ENCODE data around the gene POLR2J2.
"Not testable (repeated sequence)": the region's sequence is repeated elsewhere in the genome, so short reads cannot be mapped to it uniquely, and the experiment has no call there.

The POLR2J2 gene

GRCh38 chr7:102643404-102643803 is 28.1 kb downstream of the POLR2J2 start:
- not testable (repeated sequence) for ATAC-seq (replicated peaks; ENCODE audit: extremely low read depth, poor library complexity, severe bottlenecking); DNase-seq (ENCODE audit: low spot score in 2 of 2); H3K4me3 Mint-ChIP-seq; H3K27me3 Mint-ChIP-seq; H3K4me1 Mint-ChIP-seq; H3K36me3 Mint-ChIP-seq (ENCODE audit: insufficient read depth); H3K9me3 Mint-ChIP-seq; H3K27ac Mint-ChIP-seq (ENCODE audit: low read depth)

DNA sequence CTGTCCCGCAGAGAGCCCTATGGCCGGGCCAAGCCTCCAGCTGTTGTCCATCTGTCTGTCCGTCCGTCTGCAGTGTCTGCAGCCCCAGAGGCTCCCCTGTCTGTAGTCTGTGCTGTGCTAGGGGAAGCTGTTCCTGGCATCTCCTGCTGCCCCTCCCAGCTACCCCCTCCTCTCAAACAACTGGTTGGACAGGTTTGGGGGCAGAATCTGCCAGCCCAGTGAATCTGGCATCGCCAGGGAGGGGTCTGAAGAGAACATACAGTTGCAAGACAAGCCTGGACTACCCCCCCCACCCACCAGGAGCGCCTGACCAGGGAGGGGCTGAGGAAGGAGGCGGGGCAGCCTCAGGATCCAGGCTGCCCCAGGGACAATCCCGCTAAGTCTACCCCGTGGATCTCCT is 28.8 kb downstream of the POLR2J2 start, which contains the start of gene UPK3BL1:
UPK3BL1 (minus strand) TSS at position 101 of the 400 bp plus-strand sequence; CDS start at position 51, 50 bp downstream.
- H3K27ac Mint-ChIP-seq (ENCODE audit: low read depth); H3K36me3 Mint-ChIP-seq (ENCODE audit: insufficient read depth); H3K9me3 Mint-ChIP-seq; H3K27me3 Mint-ChIP-seq; H3K4me1 Mint-ChIP-seq; H3K4me3 Mint-ChIP-seq; DNase-seq (ENCODE audit: low spot score in 2 of 2); ATAC-seq (replicated peaks; ENCODE audit: extremely low read depth, poor library complexity, severe bottlenecking): not testable (repeated sequence)

DNA sequence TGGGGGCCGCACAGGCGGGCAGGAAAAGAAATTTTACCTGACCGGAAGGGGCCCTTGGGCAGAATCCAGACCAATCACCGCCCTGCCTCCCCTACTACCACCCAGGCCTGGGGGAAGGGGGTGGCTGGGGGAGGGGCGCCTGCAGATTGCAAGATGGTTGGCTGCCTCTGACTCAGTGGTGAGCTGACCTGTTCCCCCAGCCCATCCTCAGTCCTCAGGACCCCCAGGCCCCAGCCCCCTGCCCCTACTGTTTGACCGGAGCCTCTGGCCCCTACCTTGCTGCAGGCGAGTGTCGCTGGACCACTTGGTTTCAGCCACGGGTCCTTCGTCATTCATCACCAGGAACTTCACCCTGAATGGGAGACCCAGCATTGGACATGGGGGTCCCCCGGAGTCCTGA is 32.6 kb downstream of the POLR2J2 start:
- not testable (repeated sequence) for H3K36me3 Mint-ChIP-seq (ENCODE audit: insufficient read depth); DNase-seq (ENCODE audit: low spot score in 2 of 2); H3K27me3 Mint-ChIP-seq; H3K4me1 Mint-ChIP-seq; H3K27ac Mint-ChIP-seq (ENCODE audit: low read depth); H3K9me3 Mint-ChIP-seq; H3K4me3 Mint-ChIP-seq
- ATAC-seq (replicated peaks; ENCODE audit: extremely low read depth, poor library complexity, severe bottlenecking) = peak; percentile 10

DNA sequence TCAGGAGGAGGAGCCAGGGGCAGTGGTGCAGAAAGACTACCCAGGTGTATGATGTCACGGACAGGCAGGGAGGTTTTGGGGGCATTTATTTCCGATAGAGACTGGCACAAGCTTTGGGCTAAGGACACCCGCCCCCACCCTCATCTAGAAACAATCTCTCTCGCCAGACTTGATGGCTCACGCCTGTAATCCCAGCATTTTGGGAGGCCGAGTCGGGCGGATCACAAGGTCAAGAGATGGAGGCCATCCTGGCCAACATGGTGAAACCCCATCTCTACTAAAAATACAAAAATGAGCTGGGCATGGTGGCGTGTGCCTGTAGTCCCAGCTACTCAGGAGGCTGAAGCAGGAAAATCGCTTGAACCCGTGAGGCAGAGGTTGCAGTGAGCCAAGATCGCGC is 34.5 kb downstream of the POLR2J2 start:
- not testable (repeated sequence) for H3K27ac Mint-ChIP-seq (ENCODE audit: low read depth); DNase-seq (ENCODE audit: low spot score in 2 of 2); H3K4me3 Mint-ChIP-seq; H3K36me3 Mint-ChIP-seq (ENCODE audit: insufficient read depth); H3K4me1 Mint-ChIP-seq; ATAC-seq (replicated peaks; ENCODE audit: extremely low read depth, poor library complexity, severe bottlenecking); H3K27me3 Mint-ChIP-seq; H3K9me3 Mint-ChIP-seq

DNA sequence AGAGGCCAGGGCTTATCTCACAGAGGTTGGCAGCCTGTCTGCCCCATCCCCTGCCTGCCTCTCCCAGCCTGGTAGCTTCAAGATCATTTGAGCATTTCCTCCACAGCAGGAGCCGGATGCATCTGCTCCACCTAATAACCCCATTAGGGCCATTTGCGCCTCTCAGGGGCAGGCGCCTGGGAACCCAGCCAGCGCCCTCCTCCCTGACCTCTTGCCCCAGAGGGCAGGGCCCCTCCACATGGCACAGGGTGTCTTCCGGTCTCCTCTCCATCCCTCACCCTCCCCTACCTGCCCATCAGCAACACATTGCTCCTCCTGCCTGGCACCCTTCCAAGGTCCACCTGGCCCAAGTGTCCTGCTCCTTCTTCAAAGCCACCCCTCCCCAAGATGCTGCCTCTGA is 36.1 kb downstream of the POLR2J2 start:
- H3K4me1 Mint-ChIP-seq; ATAC-seq (replicated peaks; ENCODE audit: extremely low read depth, poor library complexity, severe bottlenecking); H3K9me3 Mint-ChIP-seq; H3K27me3 Mint-ChIP-seq; H3K4me3 Mint-ChIP-seq; H3K36me3 Mint-ChIP-seq (ENCODE audit: insufficient read depth); DNase-seq (ENCODE audit: low spot score in 2 of 2); H3K27ac Mint-ChIP-seq (ENCODE audit: low read depth): not testable (repeated sequence)

- DNase-seq (ENCODE audit: low spot score in 2 of 2); H3K27me3 Mint-ChIP-seq; ATAC-seq (replicated peaks; ENCODE audit: extremely low read depth, poor library complexity, severe bottlenecking); H3K27ac Mint-ChIP-seq (ENCODE audit: low read depth); H3K4me1 Mint-ChIP-seq; H3K36me3 Mint-ChIP-seq (ENCODE audit: insufficient read depth); H3K4me3 Mint-ChIP-seq; H3K9me3 Mint-ChIP-seq: not testable (repeated sequence)
Observed at GRCh38 chr7:102634299-102634698, 37.2 kb downstream of the POLR2J2 start.

- H3K36me3 Mint-ChIP-seq (ENCODE audit: insufficient read depth); DNase-seq (ENCODE audit: low spot score in 2 of 2); H3K4me3 Mint-ChIP-seq; H3K27me3 Mint-ChIP-seq; H3K9me3 Mint-ChIP-seq; ATAC-seq (replicated peaks; ENCODE audit: extremely low read depth, poor library complexity, severe bottlenecking); H3K4me1 Mint-ChIP-seq: not testable (repeated sequence)
- H3K27ac Mint-ChIP-seq (ENCODE audit: low read depth) = peak overlapping the region; percentile 79
Observed at GRCh38 chr7:102630622-102631021, 40.8 kb downstream of the POLR2J2 start.

GRCh38 chr7:102627271-102627904 is 44.1 kb downstream of the POLR2J2 start:
- ATAC-seq (replicated peaks; ENCODE audit: extremely low read depth, poor library complexity, severe bottlenecking); H3K27ac Mint-ChIP-seq (ENCODE audit: low read depth); DNase-seq (ENCODE audit: low spot score in 2 of 2); H3K4me1 Mint-ChIP-seq; H3K9me3 Mint-ChIP-seq; H3K4me3 Mint-ChIP-seq; H3K36me3 Mint-ChIP-seq (ENCODE audit: insufficient read depth); H3K27me3 Mint-ChIP-seq: not testable (repeated sequence)

GRCh38 chr7:102618122-102618521 is 53.3 kb downstream of the POLR2J2 start:
- not testable (repeated sequence) for DNase-seq (ENCODE audit: low spot score in 2 of 2); H3K4me1 Mint-ChIP-seq; H3K9me3 Mint-ChIP-seq; H3K27me3 Mint-ChIP-seq; H3K36me3 Mint-ChIP-seq (ENCODE audit: insufficient read depth); H3K27ac Mint-ChIP-seq (ENCODE audit: low read depth); ATAC-seq (replicated peaks; ENCODE audit: extremely low read depth, poor library complexity, severe bottlenecking); H3K4me3 Mint-ChIP-seq

- not testable (repeated sequence) for H3K27me3 Mint-ChIP-seq; H3K36me3 Mint-ChIP-seq (ENCODE audit: insufficient read depth); H3K4me1 Mint-ChIP-seq; H3K27ac Mint-ChIP-seq (ENCODE audit: low read depth); H3K9me3 Mint-ChIP-seq
- peak within 1 kb of the TSS; percentile 34 for H3K4me3 Mint-ChIP-seq
- ATAC-seq (replicated peaks; ENCODE audit: extremely low read depth, poor library complexity, severe bottlenecking) (peak; percentile 96), DNase-seq (ENCODE audit: low spot score in 2 of 2) (peak in 1 of 2 donors; percentile 46)
Observed at GRCh38 chr7:102616507-102617125, 54.8 kb downstream of the POLR2J2 start, which contains the start of gene RASA4. Gene RASA4 (minus strand): TSS chr7:102616756. CDS start chr7:102616689, 67 bp downstream.
